Hepatocyte (in vitro differentiated cells): Measurements from ENCODE around the gene RBP7.

Experiments used
- CTCF ChIP-seq: fragments of 200-600 bp; sonication (generic); IDR thresholded peaks from 2 replicates; pipeline ENCODE4 v1.5.1; 2016; ENCODE audit warnings: antibody characterized with exemption, mild to moderate bottlenecking; ENCODE audit not compliant: poor library complexity
- EZH2 ChIP-seq: fragments of 200-600 bp; sonication (generic); IDR thresholded peaks from 2 replicates; pipeline ENCODE4 v1.6.1; 2016; ENCODE audit warnings: antibody characterized with exemption, mild to moderate bottlenecking, borderline replicate concordance
- EZH2phosphoT487 ChIP-seq: fragments of 200-600 bp; sonication (generic); IDR thresholded peaks from one replicate; pipeline ENCODE4 v1.6.1; 2018; ENCODE audit warnings: antibody characterized with exemption, mild to moderate bottlenecking, low read depth, moderate library complexity; ENCODE audit not compliant: unreplicated experiment, severe bottlenecking

DNA sequence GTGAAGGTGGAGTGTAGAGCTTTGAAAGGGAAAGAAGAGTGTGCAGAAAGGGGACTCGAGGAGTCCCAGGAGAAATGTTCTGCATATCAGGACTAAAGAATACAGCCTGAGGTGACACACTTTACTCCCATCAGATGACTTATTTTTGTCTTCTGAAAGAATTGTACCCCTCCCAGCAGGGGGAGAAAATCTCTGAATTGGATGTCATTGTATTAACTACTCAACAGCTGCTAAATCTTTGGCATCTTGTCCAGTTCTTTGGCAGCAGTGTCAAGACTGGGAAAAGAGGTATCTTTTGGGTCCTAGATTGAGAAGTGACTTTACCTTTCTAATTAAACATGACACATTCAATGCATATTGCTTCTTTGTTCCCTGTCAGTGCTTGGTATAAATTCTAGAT, 54.6 kb downstream of the RBP7 start:
- TF ChIP-seq CTCF (no peak), EZH2 (no peak), EZH2phosphoT487 (no peak)
